OCI-LY3 (cell line): ENCODE data around the gene HEXD.
"Not testable (repeated sequence)": the region's sequence is repeated elsewhere in the genome, so short reads cannot be mapped to it uniquely, and the experiment has no call there.

Source experiments
- H2AFZ ChIP-seq: fragments of 200-600, 300-600 bp; shearing (Covaris generic); 2 replicates; pipeline ENCODE4 v1.6.0; 2014; ENCODE audit warnings: antibody characterized with exemption, low read depth, low read length
- H3K27ac ChIP-seq: fragments of 200-600, 300-600 bp; sonication (generic); 2 replicates; pipeline ENCODE4 v1.5.1; 2014; ENCODE audit warnings: mild to moderate bottlenecking, low read length, moderate library complexity, mixed read lengths
- H3K27me3 ChIP-seq: fragments of 200-600, 300-600 bp; sonication (generic); 2 replicates; pipeline ENCODE4 v1.6.1; 2014; ENCODE audit warnings: low read depth, low read length, mixed read lengths
- H3K36me3 ChIP-seq: fragments of 200-600, 300-600 bp; sonication (generic); replicated peaks from 2 replicates; pipeline ENCODE3; 2014; ENCODE audit warnings: low read depth, low read length, mixed read lengths
- H3K4me1 ChIP-seq: fragments of 300-600, 200-600 bp; sonication (generic); 2 replicates; pipeline ENCODE4 v1.6.1; 2014; ENCODE audit warnings: low read length, mixed read lengths
- H3K4me2 ChIP-seq: fragments of 200-600, 300-600 bp; sonication (generic); 2 replicates; pipeline ENCODE4 v1.6.1; 2014; ENCODE audit warnings: low read length, mixed read lengths
- H3K4me3 ChIP-seq: fragments of 300-600, 200-600 bp; sonication (generic); 2 replicates; pipeline ENCODE4 v1.5.1; 2014; ENCODE audit warnings: antibody characterized with exemption, mild to moderate bottlenecking, low read length, moderate library complexity
- H3K79me2 ChIP-seq: fragments of 300-600, 200-600 bp; shearing (Covaris generic); 2 replicates; pipeline ENCODE4 v1.6.1; 2014; ENCODE audit warnings: mild to moderate bottlenecking, low read length, mixed read lengths
- H3K9ac ChIP-seq: fragments of 300-600, 200-600 bp; shearing (Covaris generic); 2 replicates; pipeline ENCODE4 v1.6.0; 2014; ENCODE audit warnings: mild to moderate bottlenecking, low read length, moderate library complexity
- H3K9me3 ChIP-seq: fragments of 200-600, 300-600 bp; shearing (Covaris generic); 2 replicates; pipeline ENCODE4 v1.6.1; 2014; ENCODE audit warnings: low read length, mixed read lengths; ENCODE audit not compliant: insufficient read depth
- H4K20me1 ChIP-seq: fragments of 200-600, 300-600 bp; sonication (generic); 2 replicates; pipeline ENCODE4 v1.6.1; 2016; ENCODE audit warnings: low read length, mixed read lengths; ENCODE audit not compliant: insufficient read depth
- EZH2phosphoT487 ChIP-seq: fragments of 200-600 bp; shearing (Covaris generic); IDR thresholded peaks from 2 replicates; pipeline ENCODE4 v1.6.1; 2018; ENCODE audit warnings: antibody characterized with exemption, mixed run types, low read depth
- TF ChIP-seq, protein P1 (sequence below): fragments of 200-600, 300-600 bp; sonication (generic); IDR thresholded peaks from 2 replicates; pipeline ENCODE4 v1.5.1; 2014; ENCODE audit warnings: antibody characterized with exemption, low read length, low read depth

The HEXD gene

GRCh38 chr17:82458179-82458884, 40.2 kb downstream of the HEXD start, which contains the start of gene NARF:
NARF (plus strand) TSS chr17:82458741; CDS start chr17:82458804, 63 bp downstream.
- H2AFZ ChIP-seq, result no peak within 1 kb of the TSS
- no peak for TF ChIP-seq EZH2phosphoT487
- TF ChIP-seq, protein P1, sequence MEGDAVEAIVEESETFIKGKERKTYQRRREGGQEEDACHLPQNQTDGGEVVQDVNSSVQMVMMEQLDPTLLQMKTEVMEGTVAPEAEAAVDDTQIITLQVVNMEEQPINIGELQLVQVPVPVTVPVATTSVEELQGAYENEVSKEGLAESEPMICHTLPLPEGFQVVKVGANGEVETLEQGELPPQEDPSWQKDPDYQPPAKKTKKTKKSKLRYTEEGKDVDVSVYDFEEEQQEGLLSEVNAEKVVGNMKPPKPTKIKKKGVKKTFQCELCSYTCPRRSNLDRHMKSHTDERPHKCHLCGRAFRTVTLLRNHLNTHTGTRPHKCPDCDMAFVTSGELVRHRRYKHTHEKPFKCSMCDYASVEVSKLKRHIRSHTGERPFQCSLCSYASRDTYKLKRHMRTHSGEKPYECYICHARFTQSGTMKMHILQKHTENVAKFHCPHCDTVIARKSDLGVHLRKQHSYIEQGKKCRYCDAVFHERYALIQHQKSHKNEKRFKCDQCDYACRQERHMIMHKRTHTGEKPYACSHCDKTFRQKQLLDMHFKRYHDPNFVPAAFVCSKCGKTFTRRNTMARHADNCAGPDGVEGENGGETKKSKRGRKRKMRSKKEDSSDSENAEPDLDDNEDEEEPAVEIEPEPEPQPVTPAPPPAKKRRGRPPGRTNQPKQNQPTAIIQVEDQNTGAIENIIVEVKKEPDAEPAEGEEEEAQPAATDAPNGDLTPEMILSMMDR, result no peak
- peak within 1 kb of the TSS; percentile 98 for H3K4me2 ChIP-seq
- H3K27ac ChIP-seq, result peak within 1 kb of the TSS; percentile 95
- H3K79me2 ChIP-seq, result peaks cover 9% of the 10 kb centered on the region
- peaks cover 10% of the 10 kb centered on the region for H3K4me1 ChIP-seq
- peaks cover 3% of the 10 kb centered on the region; the same call in 1 of the 2 replicates for H4K20me1 ChIP-seq
- H3K9ac ChIP-seq, result peak within 1 kb of the TSS; percentile 93
- H3K36me3 ChIP-seq, result peaks cover 7% of the 10 kb centered on the region
- H3K4me3 ChIP-seq, result peak within 1 kb of the TSS; percentile 83
- no peaks in the 10 kb centered on the region for H3K9me3 ChIP-seq
- H3K27me3 ChIP-seq, result no peaks in the 10 kb centered on the region

- Histone ChIP-seq H4K20me1 (peaks cover 3% of the 10 kb centered on the region; the same call in 1 of the 2 replicates), H3K4me1 (peaks cover 10% of the 10 kb centered on the region), H3K9me3 (no peaks in the 10 kb centered on the region), H3K4me2 (peak overlapping the region; percentile 98), H3K36me3 (peaks cover 10% of the 10 kb centered on the region), H3K79me2 (peaks cover 9% of the 10 kb centered on the region), H3K27me3 (no peaks in the 10 kb centered on the region), H3K27ac (no peak overlapping the region), H2AFZ (no peak overlapping the region), H3K4me3 (peak overlapping the region; percentile 83), H3K9ac (peak overlapping the region; percentile 49)
- TF ChIP-seq, protein P1, result no peak
- TF ChIP-seq EZH2phosphoT487, result no peak
These were observed 40.8 kb downstream of the HEXD start for GRCh38 chr17:82458885-82459424.

DNA sequence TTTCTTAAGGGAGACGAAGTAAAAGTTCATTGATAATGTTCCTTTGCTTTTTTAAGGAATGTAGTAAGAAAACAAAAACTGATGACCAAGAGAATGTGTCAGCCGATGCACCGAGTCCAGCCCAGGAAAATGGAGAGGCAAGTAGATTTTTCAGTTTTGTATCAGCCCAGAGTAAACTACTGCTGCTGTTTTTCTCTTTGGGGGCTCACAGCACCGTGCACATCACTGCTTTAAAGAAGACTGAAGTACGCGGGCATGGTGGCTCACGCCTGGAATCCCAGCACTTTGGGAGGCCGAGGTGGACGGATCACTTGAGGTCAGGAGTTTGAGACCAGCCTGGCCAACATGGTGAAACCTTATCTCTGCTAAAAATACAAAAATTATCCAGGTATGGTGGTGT, 41.8 kb downstream of the HEXD start:
- H3K79me2 ChIP-seq, H4K20me1 ChIP-seq, H3K27me3 ChIP-seq, H3K4me1 ChIP-seq, H3K9ac ChIP-seq, H3K4me3 ChIP-seq, H3K9me3 ChIP-seq, H3K4me2 ChIP-seq, H3K27ac ChIP-seq, H2AFZ ChIP-seq: not testable (repeated sequence)
- H3K36me3 ChIP-seq, result peaks cover 16% of the 10 kb centered on the region

GRCh38 chr17:82461827-82462524, 43.8 kb downstream of the HEXD start:
- H2AFZ ChIP-seq, result no peak overlapping the region
- H3K79me2 ChIP-seq, result peaks cover 9% of the 10 kb centered on the region
- H3K9me3 ChIP-seq, result no peaks in the 10 kb centered on the region
- no peak overlapping the region for H3K4me2 ChIP-seq
- no peak overlapping the region for H3K9ac ChIP-seq
- H3K36me3 ChIP-seq, result peaks cover 19% of the 10 kb centered on the region
- H4K20me1 ChIP-seq, result peaks cover 3% of the 10 kb centered on the region; the same call in 1 of the 2 replicates
- no peak overlapping the region for H3K27ac ChIP-seq
- H3K4me1 ChIP-seq, result peaks cover 9% of the 10 kb centered on the region
- no peak overlapping the region for H3K4me3 ChIP-seq
- TF ChIP-seq, protein P1, result no peak
- no peak for TF ChIP-seq EZH2phosphoT487
- H3K27me3 ChIP-seq, result no peaks in the 10 kb centered on the region
